GM18858 (cell line): ENCODE measurements around the gene ID3.
"Not testable (repeated sequence)": the region's sequence is repeated elsewhere in the genome, so short reads cannot be mapped to it uniquely, and the experiment has no call there.

Source experiments
- ATAC-seq: cut with Tn5 transposase; IDR thresholded peaks from one replicate; pipeline ENCODE4 v1.9.1; 2021; ENCODE audit not compliant: unreplicated experiment

Gene ID3

GRCh38 chr1:23589585-23589986 lies 30.3 kb upstream of the ID3 start:
- ATAC-seq: no peak

GRCh38 chr1:23588749-23589548 lies 29.6 kb upstream of the ID3 start:
- no peak for ATAC-seq

DNA sequence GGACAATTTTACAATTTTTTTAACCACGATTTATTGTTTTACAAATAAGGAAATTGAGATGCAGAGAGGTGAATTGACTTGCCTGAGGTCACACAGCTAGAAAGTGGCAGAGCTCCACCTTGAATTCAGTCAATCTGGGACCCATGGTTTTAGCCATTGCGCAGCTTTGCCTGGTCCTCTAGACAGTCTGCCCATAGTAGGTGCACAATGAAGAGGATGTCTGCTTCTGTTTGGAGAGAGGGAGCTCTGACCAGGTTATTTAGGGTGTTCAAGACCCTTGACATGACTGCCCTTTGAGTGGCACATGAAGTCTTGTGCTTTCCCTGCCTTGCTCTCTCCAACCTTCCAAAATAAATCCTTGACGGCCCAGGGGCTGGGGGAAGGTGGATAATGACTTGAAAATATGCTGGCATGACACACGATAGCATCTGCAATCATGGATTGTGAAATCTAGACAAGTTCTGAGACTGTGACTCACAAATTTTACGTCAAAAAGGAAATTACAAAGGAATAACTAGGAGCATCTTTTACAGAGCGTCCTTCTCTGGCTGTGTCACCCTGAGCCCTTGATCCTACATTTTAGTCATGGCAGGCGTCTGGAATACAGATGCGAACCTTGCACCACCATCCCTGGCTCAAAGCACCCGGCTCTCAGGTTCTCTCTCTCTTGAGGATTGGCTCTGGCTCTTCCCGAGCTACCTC lies 26.2 kb upstream of the ID3 start:
- ATAC-seq: no peak

DNA sequence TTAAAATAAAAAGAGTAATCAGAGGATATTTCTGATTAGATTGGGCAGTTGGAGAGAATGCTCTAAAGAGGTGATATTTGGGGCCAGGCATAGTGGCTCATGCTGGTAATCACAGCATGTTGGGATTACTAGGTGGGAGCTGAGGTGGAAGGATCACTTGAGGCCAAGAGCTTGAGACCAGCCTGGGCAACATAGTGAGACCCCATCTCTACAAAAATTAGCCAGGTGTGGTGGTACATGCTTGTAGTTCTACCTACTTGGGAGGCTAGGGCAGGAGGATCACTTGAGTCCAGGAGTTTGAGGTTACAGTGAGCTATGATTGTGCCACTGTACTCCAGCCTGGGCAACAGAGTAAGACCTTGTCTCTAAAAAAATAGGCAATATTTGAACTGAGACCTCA lies 24.4 kb upstream of the ID3 start:
- ATAC-seq: not testable (repeated sequence)

DNA sequence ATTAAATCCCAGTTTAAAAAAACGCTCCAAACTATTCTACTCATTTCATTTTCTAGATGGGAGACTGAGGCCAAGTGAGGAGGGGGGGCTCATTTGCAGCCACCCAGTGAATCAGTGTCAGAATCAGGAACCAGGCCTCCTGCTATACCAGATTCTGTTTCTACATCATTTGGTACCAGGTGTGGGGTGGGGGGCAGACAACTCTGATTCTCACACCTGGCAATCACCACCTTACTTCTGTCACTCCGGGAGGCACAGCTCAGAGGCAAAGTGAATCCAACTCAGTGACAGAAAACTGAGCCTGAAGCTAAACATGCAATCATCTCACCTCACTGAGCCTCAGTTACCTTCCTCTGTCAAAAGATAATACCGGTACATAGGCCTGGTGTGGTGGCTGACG lies 23.5 kb upstream of the ID3 start:
- no peak for ATAC-seq

- ATAC-seq: no peak
These were observed 21.9 kb upstream of the ID3 start for GRCh38 chr1:23581219-23581618.

GRCh38 chr1:23578997-23579363 lies 19.7 kb upstream of the ID3 start:
- no peak for ATAC-seq

DNA sequence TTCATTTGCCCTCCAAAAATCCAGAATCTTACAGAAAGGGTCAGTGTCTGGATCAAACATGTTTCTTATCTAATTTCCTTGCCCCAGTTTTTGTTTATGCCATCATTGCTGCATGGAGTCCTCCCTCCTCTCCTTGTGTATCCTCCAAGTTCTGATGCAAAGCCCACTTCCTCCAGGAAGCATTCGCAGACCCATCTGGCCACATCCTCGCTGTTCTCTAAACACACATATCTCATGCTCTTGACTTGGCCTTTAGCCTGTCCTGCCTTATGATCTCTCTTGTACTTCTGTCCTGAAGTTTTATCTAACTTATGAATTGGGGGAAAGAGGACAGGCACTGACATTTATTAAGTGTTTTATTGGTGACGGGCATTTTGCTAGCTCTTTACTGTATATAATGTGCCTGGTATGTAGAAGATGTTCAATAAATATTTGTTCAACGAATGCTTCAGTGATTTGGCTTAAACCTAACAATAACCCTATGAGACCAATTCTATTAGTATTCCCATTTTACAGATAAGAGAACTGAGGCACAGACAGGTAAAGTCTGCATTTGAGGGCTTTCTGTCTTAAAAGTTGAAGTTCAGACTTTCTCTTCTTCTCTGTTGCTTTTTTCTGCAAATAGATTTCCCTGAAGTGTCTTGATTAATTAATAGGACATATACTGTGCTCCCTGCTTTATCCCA lies 19.2 kb upstream of the ID3 start:
- no peak for ATAC-seq

GRCh38 chr1:23577056-23578004 lies 18.0 kb upstream of the ID3 start:
- peak; percentile 72 for ATAC-seq

DNA sequence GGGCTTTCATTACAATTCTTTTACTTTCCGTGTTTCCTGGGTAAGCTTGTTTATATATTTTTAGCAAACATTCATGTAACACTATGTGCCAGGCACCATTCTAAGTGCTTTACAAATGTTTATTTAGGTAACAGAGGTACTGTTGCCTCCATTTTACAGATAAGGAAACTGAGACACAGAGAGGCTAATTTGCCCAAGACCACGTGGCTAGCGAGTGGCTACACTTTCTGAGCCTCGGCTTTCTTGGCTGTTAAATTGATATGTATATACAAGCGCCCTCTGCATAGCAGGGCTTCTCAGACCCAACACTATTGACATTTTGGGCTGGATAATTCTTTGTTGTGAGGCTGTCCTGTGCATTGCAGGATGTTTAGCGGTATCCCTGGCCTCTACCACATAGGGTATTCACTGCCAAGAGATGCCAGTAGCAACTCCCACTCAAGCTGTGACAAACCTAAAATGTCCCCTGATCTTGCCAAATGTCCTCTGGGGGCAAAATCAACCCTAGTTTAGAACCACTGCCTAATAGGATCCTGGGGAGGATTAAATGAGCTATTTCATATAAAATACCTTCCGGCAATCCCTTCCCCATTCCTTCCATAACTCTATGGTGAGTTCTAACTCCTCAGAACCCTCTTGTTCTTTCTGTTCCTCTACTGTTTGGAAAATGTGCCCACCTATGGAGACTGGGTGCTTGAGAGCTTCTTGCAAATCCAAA lies 17.2 kb upstream of the ID3 start:
- ATAC-seq: no peak

DNA sequence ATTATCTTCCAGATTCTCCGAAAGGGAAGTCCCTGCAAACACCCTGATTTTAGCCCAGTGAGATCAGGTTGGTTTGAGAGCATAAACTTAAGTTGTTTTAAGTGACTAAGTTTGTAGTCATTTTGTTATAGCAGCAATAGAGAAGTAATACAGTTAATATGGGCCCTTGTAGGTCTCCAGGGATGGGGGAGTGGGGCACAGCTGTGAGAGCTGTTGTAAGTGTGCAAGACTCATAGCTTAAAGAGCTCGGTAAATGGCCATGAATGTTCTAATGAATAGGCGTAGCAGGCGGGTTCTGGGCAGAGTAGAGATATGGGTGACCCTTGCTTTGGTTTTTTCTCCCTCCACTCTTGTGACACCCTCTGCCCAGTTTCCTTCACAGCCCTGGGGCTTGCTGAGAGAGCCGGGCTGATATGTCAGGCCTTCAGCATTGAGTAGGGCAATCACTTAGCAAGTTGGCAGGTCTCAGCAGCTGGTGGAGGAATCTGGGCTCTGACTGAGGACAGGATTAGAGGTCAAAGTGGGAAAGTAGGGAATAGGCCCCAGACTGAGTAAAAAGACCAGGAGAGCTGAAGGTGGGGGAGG lies 16.0 kb upstream of the ID3 start:
- ATAC-seq: no peak

GRCh38 chr1:23574265-23574754 lies 15.0 kb upstream of the ID3 start:
- peak; percentile 41 for ATAC-seq

DNA sequence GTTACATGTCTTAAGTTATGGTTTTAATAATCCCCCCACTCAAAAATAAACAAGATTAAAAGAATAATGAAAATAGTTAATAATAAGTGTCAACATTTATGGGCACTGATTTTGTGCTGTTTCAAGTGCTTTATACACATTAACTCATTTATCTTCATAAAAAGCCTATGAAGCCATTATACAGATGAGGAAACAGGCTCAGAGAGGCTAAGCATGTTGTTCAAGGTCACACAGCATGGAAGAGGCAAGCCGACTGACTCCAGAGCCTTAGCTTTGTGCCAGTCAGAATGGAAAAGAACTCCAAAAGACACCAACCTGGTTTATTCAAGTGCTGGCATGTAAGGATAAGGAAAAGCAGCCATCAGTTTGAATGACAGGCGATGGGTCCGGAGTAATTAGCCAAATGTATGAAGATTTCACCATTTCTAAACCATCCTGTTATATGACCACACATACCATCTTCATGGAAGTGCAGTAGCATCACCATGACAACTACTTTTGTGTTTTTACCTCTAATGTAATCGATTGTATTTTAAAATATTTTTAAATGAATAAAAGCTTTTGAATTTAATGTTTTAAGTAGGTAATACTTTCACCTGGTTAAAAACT lies 14.4 kb upstream of the ID3 start:
- ATAC-seq: no peak

GRCh38 chr1:23571465-23571864 lies 12.2 kb upstream of the ID3 start:
- ATAC-seq: no peak

GRCh38 chr1:23570001-23570691 lies 10.8 kb upstream of the ID3 start:
- no peak for ATAC-seq

- no peak for ATAC-seq
These were observed 9.5 kb upstream of the ID3 start for GRCh38 chr1:23568608-23569383.

DNA sequence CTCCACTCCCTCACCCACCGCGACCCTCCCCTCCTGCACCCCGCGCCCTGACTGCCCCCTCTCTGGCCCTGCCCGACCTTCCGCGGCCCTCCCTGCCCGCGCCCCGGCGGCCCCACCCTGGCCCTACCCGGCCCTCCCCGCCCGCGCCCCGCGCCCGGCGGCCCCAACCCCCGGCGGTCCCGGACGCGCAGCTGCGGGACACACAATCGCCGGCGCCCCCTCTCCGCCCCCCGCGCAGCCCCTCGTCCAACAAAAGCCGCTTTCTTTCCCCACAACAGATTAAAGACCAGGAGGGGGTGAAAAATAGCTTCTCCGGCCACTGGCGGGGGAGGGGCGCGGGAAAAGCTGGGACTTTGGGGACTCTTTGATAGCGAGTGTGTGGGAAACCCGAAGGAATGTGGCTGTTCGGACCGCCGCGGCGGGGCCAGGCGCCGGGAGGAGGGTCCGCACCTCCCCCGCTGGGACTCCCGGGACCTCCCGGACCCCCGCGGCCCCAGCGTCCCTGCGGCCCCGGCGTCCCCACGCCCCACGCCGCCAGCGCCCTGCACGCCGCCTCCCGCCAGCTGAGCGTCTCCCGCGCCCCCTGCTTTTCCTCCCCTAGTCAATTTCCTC lies 8.8 kb upstream of the ID3 start:
- no peak for ATAC-seq

DNA sequence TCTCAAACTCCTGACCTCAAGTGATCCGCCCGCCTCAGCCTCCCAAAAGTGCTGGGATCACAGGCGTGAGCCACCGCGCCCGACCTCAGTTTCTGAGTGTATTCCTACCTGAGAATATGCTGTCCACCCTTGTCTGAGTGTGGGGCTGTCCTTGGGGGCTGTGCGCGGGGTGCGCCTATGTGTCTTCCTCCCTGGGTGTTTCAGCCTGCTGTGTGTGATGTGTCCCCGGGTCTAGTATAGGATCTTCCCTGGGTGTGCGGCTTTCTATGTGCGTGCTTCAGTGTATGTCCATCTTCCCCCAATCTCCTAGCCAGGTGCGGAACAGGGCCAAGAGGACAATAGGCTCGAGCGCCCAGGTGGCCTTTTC lies 8.3 kb upstream of the ID3 start:
- no peak for ATAC-seq
